H9 (cell line): ENCODE results near the gene ZNF749. TPM values are rescaled to one million over a fixed set of nuclear protein-coding genes. Genes with fewer than 3 reads are reported as not detected.

Experiments used
- DNase-seq: peaks from one replicate; pipeline ENCODE4 v3.0.0-alpha.2; 2017
- H2AFZ ChIP-seq: one replicate; pipeline ENCODE4 v1.6.1; 2013; ENCODE audit warnings: mild to moderate bottlenecking, low read length, control low read depth, moderate library complexity
- H2AK5ac ChIP-seq: 2 replicates; pipeline ENCODE4 v1.6.1; 2013; ENCODE audit warnings: low read length, control low read depth, mixed read lengths; ENCODE audit not compliant: insufficient read length
- H2BK120ac ChIP-seq: one replicate; pipeline ENCODE4 v1.6.1; 2013; ENCODE audit warnings: low read depth, mild to moderate bottlenecking, low read length, control low read depth, inconsistent platforms; ENCODE audit not compliant: poor library complexity, severe bottlenecking
- H2BK12ac ChIP-seq: 2 replicates; pipeline ENCODE4 v1.6.1; 2013; ENCODE audit warnings: low read length, control low read depth, mixed read lengths, low read depth; ENCODE audit not compliant: insufficient read length
- H2BK15ac ChIP-seq: 2 replicates; pipeline ENCODE4 v1.6.1; 2013; ENCODE audit warnings: low read depth, low read length, control low read depth
- H2BK20ac ChIP-seq: one replicate; pipeline ENCODE4 v1.6.1; 2013; ENCODE audit warnings: low read depth, mild to moderate bottlenecking, low read length, control low read depth, inconsistent platforms; ENCODE audit not compliant: poor library complexity, severe bottlenecking
- H2BK5ac ChIP-seq: 2 replicates; pipeline ENCODE4 v1.6.1; 2013; ENCODE audit warnings: low read length, control low read depth, mixed read lengths; ENCODE audit not compliant: insufficient read length
- H3K14ac ChIP-seq: 2 replicates; pipeline ENCODE4 v1.6.1; 2013; ENCODE audit warnings: low read length, control low read depth; ENCODE audit not compliant: insufficient read depth
- H3K18ac ChIP-seq: 2 replicates; pipeline ENCODE4 v1.6.1; 2013; ENCODE audit warnings: low read depth, mild to moderate bottlenecking, mixed read lengths, low read length, control low read depth; ENCODE audit not compliant: insufficient read length
- H3K23ac ChIP-seq: 2 replicates; pipeline ENCODE4 v1.6.1; 2013; ENCODE audit warnings: low read length, control low read depth, mixed read lengths, low read depth; ENCODE audit not compliant: insufficient read length
- H3K23me2 ChIP-seq: 2 replicates; pipeline ENCODE4 v1.6.1; 2013; ENCODE audit warnings: low read depth, mild to moderate bottlenecking, mixed read lengths, low read length, control low read depth; ENCODE audit not compliant: insufficient read length, poor library complexity, severe bottlenecking
- H3K27ac ChIP-seq: 2 replicates; pipeline ENCODE4 v1.5.1; 2013; ENCODE audit warnings: low read length, control low read depth, mixed read lengths, low read depth; ENCODE audit not compliant: insufficient read length
- H3K27me3 ChIP-seq: 2 replicates; pipeline ENCODE4 v1.6.1; 2013; ENCODE audit warnings: low read length, control low read depth, inconsistent platforms; ENCODE audit not compliant: insufficient read depth
- H3K4ac ChIP-seq: 2 replicates; pipeline ENCODE4 v1.6.1; 2013; ENCODE audit warnings: low read depth, mild to moderate bottlenecking, control low read depth, inconsistent platforms, low read length, moderate library complexity
- H3K4me1 ChIP-seq: 2 replicates; pipeline ENCODE4 v1.6.1; 2013; ENCODE audit warnings: low read length, control low read depth, inconsistent platforms; ENCODE audit not compliant: insufficient read depth
- H3K4me2 ChIP-seq: 2 replicates; pipeline ENCODE4 v1.6.1; 2013; ENCODE audit warnings: low read length, control low read depth, mixed read lengths; ENCODE audit not compliant: insufficient read length, insufficient read depth
- H3K56ac ChIP-seq: 2 replicates; pipeline ENCODE4 v1.6.1; 2013; ENCODE audit warnings: low read depth, mild to moderate bottlenecking, mixed read lengths, low read length, control low read depth; ENCODE audit not compliant: insufficient read length
- H3K79me1 ChIP-seq: 2 replicates; pipeline ENCODE4 v1.6.1; 2013; ENCODE audit warnings: low read depth, mild to moderate bottlenecking, moderate library complexity, low read length, control low read depth, inconsistent platforms; ENCODE audit not compliant: insufficient read depth, poor library complexity, severe bottlenecking
- H3K79me2 ChIP-seq: 2 replicates; pipeline ENCODE4 v1.6.1; 2013; ENCODE audit warnings: low read length, control low read depth, inconsistent platforms; ENCODE audit not compliant: insufficient read depth
- H3K9ac ChIP-seq: 2 replicates; pipeline ENCODE4 v1.6.1; 2013; ENCODE audit warnings: low read length, control low read depth, mixed read lengths; ENCODE audit not compliant: insufficient read length; ENCODE audit errors: extremely low read depth
- H3K9me3 ChIP-seq: one replicate; pipeline ENCODE4 v1.6.1; 2013; ENCODE audit warnings: low read depth, low read length, inconsistent platforms; ENCODE audit not compliant: control insufficient read depth
- H3T11ph ChIP-seq: one replicate; pipeline ENCODE4 v1.6.1; 2013; ENCODE audit warnings: mild to moderate bottlenecking, low read length, control low read depth, inconsistent platforms
- H4K20me1 ChIP-seq: one replicate; pipeline ENCODE4 v1.6.1; 2013; ENCODE audit not compliant: control insufficient read depth, insufficient read length, insufficient read depth
- H4K5ac ChIP-seq: 2 replicates; pipeline ENCODE4 v1.6.1; 2013; ENCODE audit warnings: low read depth, mild to moderate bottlenecking, mixed read lengths, low read length, control low read depth; ENCODE audit not compliant: insufficient read length
- H4K8ac ChIP-seq: replicated peaks from 2 replicates; pipeline ENCODE4 v1.6.1; 2013; ENCODE audit warnings: low read length, control low read depth, mixed read lengths, low read depth; ENCODE audit not compliant: insufficient read length
- H4K91ac ChIP-seq: 2 replicates; pipeline ENCODE4 v1.6.1; 2013; ENCODE audit warnings: low read depth, mild to moderate bottlenecking, moderate library complexity, mixed read lengths, low read length, control low read depth; ENCODE audit not compliant: insufficient read length
- H3K27ac Mint-ChIP-seq, 3 experiments: 2 replicates in 2 of 3; 3 replicates in 1 of 3; pipeline ENCODE4 v1.8.0; 2020 to 2021; ENCODE audit warnings: mixed read lengths in 3 of 3, mild to moderate bottlenecking in 1 of 3, moderate library complexity in 1 of 3
- H3K27me3 Mint-ChIP-seq: 2 replicates; pipeline ENCODE4 v1.8.0; 2021; ENCODE audit warnings: low read depth, mild to moderate bottlenecking, moderate library complexity, mixed read lengths
- H3K36me3 Mint-ChIP-seq, 3 experiments: 2 replicates in 2 of 3; 3 replicates in 1 of 3; pipeline ENCODE4 v1.8.0; 2020 to 2021; ENCODE audit warnings: low read depth in 3 of 3, mixed read lengths in 3 of 3; ENCODE audit not compliant: insufficient read depth in 1 of 3
- H3K4me1 Mint-ChIP-seq, 2 experiments: 2 replicates each; pipeline ENCODE4 v1.8.0; 2020; ENCODE audit warnings: mixed read lengths in 2 of 2
- H3K4me3 Mint-ChIP-seq, 2 experiments: 2 replicates in 1 of 2; 3 replicates in 1 of 2; pipeline ENCODE4 v1.8.0; 2020 to 2021; ENCODE audit warnings: mild to moderate bottlenecking in 2 of 2, mixed read lengths in 2 of 2, moderate library complexity in 1 of 2
- H3K9me3 Mint-ChIP-seq, 2 experiments: 2 replicates in 1 of 2; 3 replicates in 1 of 2; pipeline ENCODE4 v1.8.0; 2020; ENCODE audit warnings: mild to moderate bottlenecking in 2 of 2, mixed read lengths in 2 of 2, moderate library complexity in 1 of 2
- WGBS: extraction: QIAGEN DNeasy Blood & Tissue Kit; methylation state at CpG from one replicate; pipeline ENCODE4 v1.1.7; 2013; ENCODE audit warnings: missing lambda C conversion rate, low lambda C conversion rate, mixed read lengths; ENCODE audit not compliant: insufficient read length; ENCODE audit errors: extremely low coverage; 5-methylcytosine and 5-hydroxymethylcytosine counted together
- total RNA-seq: library from RNA; stranded (reverse); gene quantifications from 2 replicates; pipeline ENCODE4 v1.2.1, GENCODE V29; 2021
- TF ChIP-seq, protein P1 (sequence below): fragments of 200-600 bp; sonication (generic); conservative IDR thresholded peaks from 3 replicates; pipeline ENCODE4 v1.8.0; 2021; ENCODE audit warnings: antibody characterized with exemption, mild to moderate bottlenecking

ZNF749 gene
- total RNA-seq, 1 experiment from 2014 or later = 25.0 TPM

- peak overlapping the region; percentile 84 to 99 (median 97) for H3K27ac Mint-ChIP-seq
- H3K23ac ChIP-seq = no peak overlapping the region
- H3K79me1 ChIP-seq = peaks cover 9% of the 10 kb centered on the region
- no peak overlapping the region for H2AK5ac ChIP-seq
- H2BK5ac ChIP-seq = no peak overlapping the region
- H3K4me3 Mint-ChIP-seq = peak overlapping the region; percentile 91 to 96
- H3K4ac ChIP-seq = no peak overlapping the region
- H3K23me2 ChIP-seq = peaks cover 8% of the 10 kb centered on the region
- H3T11ph ChIP-seq = peak overlapping the region; percentile 57
- no peaks in the 10 kb centered on the region for H4K20me1 ChIP-seq
- H3K36me3 Mint-ChIP-seq = peaks cover 12 to 16% (median 13%) of the 10 kb centered on the region in 3 experiments
- peaks cover 1% of the 10 kb centered on the region; the same call in 1 of the 2 replicates for H3K27me3 Mint-ChIP-seq
- H4K5ac ChIP-seq = no peak overlapping the region
- peak overlapping the region; percentile 77 for H3K4me2 ChIP-seq
- peaks cover 32% of the 10 kb centered on the region for H3K79me2 ChIP-seq
- no peak overlapping the region for H2BK12ac ChIP-seq
- peak overlapping the region; percentile 66 for H3K9ac ChIP-seq
- no CpG with 5 or more reads among the region's 15 CpGs for WGBS
- no peak overlapping the region for H3K27ac ChIP-seq
- no peak overlapping the region for H2BK120ac ChIP-seq
- H2AFZ ChIP-seq = peak overlapping the region; percentile 12
- H3K14ac ChIP-seq = peak overlapping the region; percentile 29; the same call in 1 of the 2 replicates
- H3K4me1 ChIP-seq = peaks cover 5% of the 10 kb centered on the region; the same call in 1 of the 2 replicates
- peaks cover 0 to 6% of the 10 kb centered on the region in 2 experiments; a peak in 3 of 5 replicates for H3K9me3 Mint-ChIP-seq
- peaks cover 16 to 17% of the 10 kb centered on the region in 2 experiments for H3K4me1 Mint-ChIP-seq
- H3K27me3 ChIP-seq = no peaks in the 10 kb centered on the region
- no peak overlapping the region for H2BK20ac ChIP-seq
- H3K9me3 ChIP-seq = no peaks in the 10 kb centered on the region
- H4K91ac ChIP-seq = no peak overlapping the region
- peak overlapping the region; percentile 18 for H3K18ac ChIP-seq
- H3K56ac ChIP-seq = no peak overlapping the region
- DNase-seq = peak; percentile 50
- H2BK15ac ChIP-seq = no peak overlapping the region
- TF ChIP-seq, protein P1, sequence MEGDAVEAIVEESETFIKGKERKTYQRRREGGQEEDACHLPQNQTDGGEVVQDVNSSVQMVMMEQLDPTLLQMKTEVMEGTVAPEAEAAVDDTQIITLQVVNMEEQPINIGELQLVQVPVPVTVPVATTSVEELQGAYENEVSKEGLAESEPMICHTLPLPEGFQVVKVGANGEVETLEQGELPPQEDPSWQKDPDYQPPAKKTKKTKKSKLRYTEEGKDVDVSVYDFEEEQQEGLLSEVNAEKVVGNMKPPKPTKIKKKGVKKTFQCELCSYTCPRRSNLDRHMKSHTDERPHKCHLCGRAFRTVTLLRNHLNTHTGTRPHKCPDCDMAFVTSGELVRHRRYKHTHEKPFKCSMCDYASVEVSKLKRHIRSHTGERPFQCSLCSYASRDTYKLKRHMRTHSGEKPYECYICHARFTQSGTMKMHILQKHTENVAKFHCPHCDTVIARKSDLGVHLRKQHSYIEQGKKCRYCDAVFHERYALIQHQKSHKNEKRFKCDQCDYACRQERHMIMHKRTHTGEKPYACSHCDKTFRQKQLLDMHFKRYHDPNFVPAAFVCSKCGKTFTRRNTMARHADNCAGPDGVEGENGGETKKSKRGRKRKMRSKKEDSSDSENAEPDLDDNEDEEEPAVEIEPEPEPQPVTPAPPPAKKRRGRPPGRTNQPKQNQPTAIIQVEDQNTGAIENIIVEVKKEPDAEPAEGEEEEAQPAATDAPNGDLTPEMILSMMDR = no peak
- no peak overlapping the region for H4K8ac ChIP-seq
These were observed 601 bp upstream of the ZNF749 start for GRCh38 chr19:57434386-57435061.
